Measurements from ENCODE around the gene ACSM6.
"Not testable (repeated sequence)": the region's sequence is repeated elsewhere in the genome, so short reads cannot be mapped to it uniquely, and the experiment has no call there.

- not testable (repeated sequence) for TF ChIP-seq CREB1 (IDR thresholded peaks at IDR 0.05); USF2 (IDR thresholded peaks at IDR 0.05; ENCODE audit: low read length); RNF2 (IDR thresholded peaks at IDR 0.05; ENCODE audit: borderline replicate concordance, low read depth, low read length, missing control alignments, poor library complexity, severe bottlenecking); CTCF (IDR thresholded peaks at IDR 0.05; ENCODE audit: control extremely low read depth in 1 of 3, insufficient read depth in 1 of 3, low read depth in 1 of 3, low read length in 3 of 3); TCF12 (IDR thresholded peaks at IDR 0.05; ENCODE audit: low read depth, low read length); EZH2 (IDR thresholded peaks at IDR 0.05; ENCODE audit: low read depth, low read length, severe bottlenecking); RXRA (IDR thresholded peaks at IDR 0.05; ENCODE audit: insufficient read depth, low read depth, low read length); BRCA1 (IDR thresholded peaks at IDR 0.05; ENCODE audit: low read depth, low read length); EP300 (IDR thresholded peaks at IDR 0.05; ENCODE audit: borderline replicate concordance in 1 of 2, low read depth in 2 of 2, low read length in 2 of 2); SP2 (IDR thresholded peaks at IDR 0.05; ENCODE audit: low read length)
- TF ChIP-seq POLR2A (IDR thresholded peaks at IDR 0.05; ENCODE audit: control extremely low read depth in 1 of 2, low read depth in 2 of 2, low read length in 2 of 2): 0 out of 3 replicates have a peak, but pooled peaks of 1 of the 2 experiments have one; percentile 56
Measured at GRCh38 chr10:95228934-95229723, 35.1 kb downstream of the ACSM6 start.

All from H1 (cell line).